A549 (cell line): ENCODE measurements around the gene HOOK2. TPM values are rescaled to one million over a fixed set of nuclear protein-coding genes. Genes with fewer than 3 reads are reported as not detected.
A peak's percentile ranks its signal among the peaks of the same experiment; 100 is the strongest.

Experiments
- ATAC-seq, 2 experiments: fragments of 200-7000 bp in 1 of 2; fragments of >200 bp in 1 of 2; cut with Nextera tagmentation in 1 of 2; cut with Tn5 transposase in 1 of 2; 3 replicates each; pipeline versions ENCODE4 v1.8.0 to v1.9.1; 2018 to 2020; ENCODE audit warnings: mild to moderate bottlenecking in 1 of 2, moderate library complexity in 1 of 2
- CTCF ChIA-PET: fragments of 300-600 bp; sonication (Branson Sonifier 250); formaldehyde crosslinking; extraction: SDS; loops from one replicate; lab custom pipeline; 2021; ENCODE audit warnings: antibody characterized with exemption, inconsistent platforms; lab: Yijun Ruan, JAX
- POLR2A ChIA-PET: fragments of 350-600 bp; formaldehyde crosslinking; extraction: SDS; loops from one replicate; lab custom pipeline; 2021; ENCODE audit warnings: antibody characterized with exemption, inconsistent platforms; lab: Yijun Ruan, JAX
- DNase-seq, 2 experiments: peaks; one replicate each; pipeline versions ENCODE4 v3.0.0 to v3.0.0-alpha.2; 2011 to 2016; ENCODE audit warnings: low read depth in 1 of 2, low spot score in 1 of 2
- FAIRE-seq: peaks from 2 replicates; lab custom pipeline; 2011; peaks lifted over from hg19 to GRCh38; lab: Jason Lieb, UNC
- H3K27ac ChIP-seq, 2 experiments: fragments of >200 bp; sonication (Bioruptor Twin); formaldehyde crosslinking; 3 replicates each; pipeline ENCODE4 v1.5.1; 2016 to 2017
- H3K4me1 ChIP-seq: fragments of >200 bp; sonication (Bioruptor Twin); formaldehyde crosslinking; 3 replicates; pipeline ENCODE4 v1.6.1; 2016
- H3K4me2 ChIP-seq: fragments of >200 bp; sonication (Bioruptor Twin); formaldehyde crosslinking; 3 replicates; pipeline ENCODE4 v1.6.1; 2016
- H3K4me3 ChIP-seq: fragments of >200 bp; sonication (Bioruptor Twin); formaldehyde crosslinking; 3 replicates; pipeline ENCODE4 v1.5.1; 2016
- H3K9me3 ChIP-seq: fragments of >200 bp; sonication (Bioruptor Twin); formaldehyde crosslinking; 3 replicates; pipeline ENCODE4 v1.6.1; 2016
- ATOH8 ChIP-seq: fragments of 250-450 bp; sonication (Bioruptor Pico); IDR thresholded peaks from 2 replicates; pipeline ENCODE4 v1.5.0; 2020; ENCODE audit warnings: low read depth, mild to moderate bottlenecking, moderate library complexity
- CEBPB ChIP-seq, 2 experiments: fragments of >200 bp in 1 of 2; sonication (Bioruptor Twin) in 1 of 2; formaldehyde crosslinking in 1 of 2; IDR thresholded peaks; 2 replicates each; pipeline ENCODE4 v1.6.1; 2012 to 2016
- CHD2 ChIP-seq: fragments of 150-350 bp; IDR thresholded peaks from 2 replicates; pipeline ENCODE4 v1.6.1; 2014; ENCODE audit warnings: low read length; ENCODE audit not compliant: partially characterized antibody
- CHD4 ChIP-seq: fragments of 200-600 bp; sonication (generic); IDR thresholded peaks from 2 replicates; pipeline ENCODE4 v1.6.1; 2016; ENCODE audit warnings: antibody characterized with exemption, mild to moderate bottlenecking, borderline replicate concordance
- EHF ChIP-seq: fragments of 250-450 bp; sonication (Bioruptor Pico); IDR thresholded peaks from 2 replicates; pipeline ENCODE4 v1.5.0; 2020; ENCODE audit warnings: mild to moderate bottlenecking
- EHMT2 ChIP-seq: fragments of 200-600 bp; sonication (generic); IDR thresholded peaks from 2 replicates; pipeline ENCODE4 v1.6.1; 2016; ENCODE audit warnings: antibody characterized with exemption, low read depth, mild to moderate bottlenecking, moderate library complexity
- EP300 ChIP-seq, 2 experiments: fragments of >200 bp; sonication (Bioruptor Twin); formaldehyde crosslinking; IDR thresholded peaks; 2 replicates in 1 of 2; 3 replicates in 1 of 2; pipeline ENCODE4 v1.6.1; 2016 to 2017
- FOSL2 ChIP-seq, 2 experiments: fragments of 450-650 bp in 1 of 2; fragments of >200 bp in 1 of 2; sonication (Bioruptor Twin) in 1 of 2; formaldehyde crosslinking; IDR thresholded peaks; 2 replicates each; pipeline versions ENCODE4 v1.5.0 to v1.6.1; 2016 to 2020; ENCODE audit warnings: mild to moderate bottlenecking in 1 of 2, moderate library complexity in 1 of 2
- GATA3 ChIP-seq: IDR thresholded peaks from 2 replicates; pipeline ENCODE4 v1.6.1; 2012; ENCODE audit warnings: borderline replicate concordance
- HES2 ChIP-seq: fragments of >200 bp; sonication (Bioruptor Twin); formaldehyde crosslinking; IDR thresholded peaks from 2 replicates; pipeline ENCODE4 v1.6.1; 2016
- HEYL ChIP-seq: fragments of 250-450 bp; sonication (Bioruptor Pico); IDR thresholded peaks from 2 replicates; pipeline ENCODE4 v1.8.0; 2021; ENCODE audit warnings: mild to moderate bottlenecking, moderate library complexity
- HOXA7 ChIP-seq: fragments of 250-450 bp; sonication (Bioruptor Pico); IDR thresholded peaks from 2 replicates; pipeline ENCODE4 v1.5.0; 2020; ENCODE audit warnings: mild to moderate bottlenecking, moderate library complexity
- HOXB13 ChIP-seq: fragments of 250-450 bp; sonication (Bioruptor Pico); IDR thresholded peaks from 2 replicates; pipeline ENCODE4 v1.5.0; 2020; ENCODE audit warnings: low read depth, mild to moderate bottlenecking, moderate library complexity
- JUN ChIP-seq, 2 experiments: fragments of >200 bp; sonication (Bioruptor Twin); formaldehyde crosslinking; IDR thresholded peaks; 2 replicates in 1 of 2; 3 replicates in 1 of 2; pipeline ENCODE4 v1.6.1; 2016 to 2017
- KDM1A ChIP-seq: fragments of 200-600 bp; sonication (generic); IDR thresholded peaks from 2 replicates; pipeline ENCODE4 v1.6.1; 2016; ENCODE audit warnings: low read depth, mild to moderate bottlenecking
- KDM5A ChIP-seq: fragments of 200-600 bp; sonication (generic); IDR thresholded peaks from 2 replicates; pipeline ENCODE4 v1.6.1; 2016; ENCODE audit warnings: antibody characterized with exemption, mild to moderate bottlenecking
- MAFK ChIP-seq: fragments of 450-650 bp; IDR thresholded peaks from 2 replicates; pipeline ENCODE4 v1.6.1; 2014; ENCODE audit not compliant: partially characterized antibody
- NFE2L2 ChIP-seq: fragments of 150-350 bp; conservative IDR thresholded peaks from 2 replicates; pipeline ENCODE4 v1.6.1; 2014; ENCODE audit warnings: low read length
- NR3C1 ChIP-seq: fragments of >200 bp; sonication (Bioruptor Twin); formaldehyde crosslinking; IDR thresholded peaks from 3 replicates; pipeline ENCODE4 v1.6.1; 2017
- PHF8 ChIP-seq: fragments of 200-600 bp; sonication (generic); IDR thresholded peaks from 2 replicates; pipeline ENCODE4 v1.6.1; 2016; ENCODE audit warnings: low read depth, mild to moderate bottlenecking, antibody characterized with exemption, moderate library complexity, borderline replicate concordance
- RAD21 ChIP-seq, 2 experiments: fragments of >200 bp in 1 of 2; sonication (Bioruptor Twin) in 1 of 2; formaldehyde crosslinking in 1 of 2; IDR thresholded peaks in 1 of 2; conservative IDR thresholded peaks in 1 of 2; 2 replicates in 1 of 2; 3 replicates in 1 of 2; pipeline ENCODE4 v1.6.1; 2012 to 2018; ENCODE audit warnings: inconsistent platforms in 1 of 2
- RCOR1 ChIP-seq: fragments of 150-350 bp; IDR thresholded peaks from 2 replicates; pipeline ENCODE4 v1.6.1; 2014; ENCODE audit warnings: antibody characterized with exemption, low read length, low read depth
- REST ChIP-seq: fragments of 200-600 bp; sonication (generic); IDR thresholded peaks from 2 replicates; pipeline ENCODE4 v1.6.1; 2016; ENCODE audit warnings: antibody characterized with exemption, mild to moderate bottlenecking, moderate library complexity
- RFX5 ChIP-seq: fragments of 450-650 bp; IDR thresholded peaks from 2 replicates; pipeline ENCODE4 v1.7.1; 2014; ENCODE audit warnings: antibody characterized with exemption, mild to moderate bottlenecking, moderate library complexity
- SMC3 ChIP-seq: fragments of >200 bp; sonication (Bioruptor Twin); formaldehyde crosslinking; IDR thresholded peaks from 3 replicates; pipeline ENCODE4 v1.6.1; 2018; ENCODE audit warnings: inconsistent platforms
- SREBF2 ChIP-seq: fragments of 450-650 bp; IDR thresholded peaks from 2 replicates; pipeline ENCODE4 v1.6.1; 2014; ENCODE audit warnings: mild to moderate bottlenecking, moderate library complexity
- TFCP2L1 ChIP-seq: fragments of 250-450 bp; sonication (Bioruptor Pico); IDR thresholded peaks from 2 replicates; pipeline ENCODE4 v1.5.0; 2021; ENCODE audit warnings: mild to moderate bottlenecking
- TP53 ChIP-seq: fragments of 250-450 bp; sonication (Bioruptor Pico); IDR thresholded peaks from 2 replicates; pipeline ENCODE4 v1.5.0; 2021; ENCODE audit warnings: mild to moderate bottlenecking, moderate library complexity
- USF2 ChIP-seq: fragments of 450-650 bp; IDR thresholded peaks from 2 replicates; pipeline ENCODE4 v1.6.1; 2014; ENCODE audit warnings: antibody characterized with exemption
- ZFP36 ChIP-seq: fragments of 450-650 bp; IDR thresholded peaks from 2 replicates; pipeline ENCODE4 v1.6.1; 2014; ENCODE audit warnings: borderline replicate concordance; ENCODE audit not compliant: partially characterized antibody
- ZNF302 ChIP-seq: fragments of 250-450 bp; sonication (Bioruptor Pico); IDR thresholded peaks from 2 replicates; pipeline ENCODE4 v1.9.0; 2021; ENCODE audit warnings: inconsistent platforms, mild to moderate bottlenecking, moderate library complexity
- ZSCAN20 ChIP-seq: fragments of 250-450 bp; sonication (Bioruptor Pico); IDR thresholded peaks from 2 replicates; pipeline ENCODE4 v1.8.0; 2022; ENCODE audit warnings: mild to moderate bottlenecking, moderate library complexity
- WGBS: methylation state at CpG from one replicate; pipeline ENCODE4 v1.1.6; 2017; ENCODE audit errors: missing lambda C conversion rate; 5-methylcytosine and 5-hydroxymethylcytosine counted together
- polyA plus RNA-seq, 4 experiments: library from polyadenylated mRNA; depleted of rRNA in 3 of 4; stranded (reverse); fragments of >200 nt; fragmentation: RNase III in 1 of 4; extraction: RNeasy Plus Mini Kit Qiagen cat#74134 plus additional on column Dnase treatment in 1 of 4; gene quantifications; 2 replicates in 3 of 4; 3 replicates in 1 of 4; pipeline ENCODE4 v1.2.3, GENCODE V29; 2011 to 2017
- TF ChIP-seq, protein P1 (sequence below): fragments of 150-350 bp; IDR thresholded peaks from 2 replicates; pipeline ENCODE4 v1.6.1; 2014; ENCODE audit warnings: low read depth, mild to moderate bottlenecking, low read length

Gene HOOK2
- polyA plus RNA-seq, 2 of the 4 experiments (the other 2 are of a cell fraction) = 8.3 to 21.5 TPM

DNA sequence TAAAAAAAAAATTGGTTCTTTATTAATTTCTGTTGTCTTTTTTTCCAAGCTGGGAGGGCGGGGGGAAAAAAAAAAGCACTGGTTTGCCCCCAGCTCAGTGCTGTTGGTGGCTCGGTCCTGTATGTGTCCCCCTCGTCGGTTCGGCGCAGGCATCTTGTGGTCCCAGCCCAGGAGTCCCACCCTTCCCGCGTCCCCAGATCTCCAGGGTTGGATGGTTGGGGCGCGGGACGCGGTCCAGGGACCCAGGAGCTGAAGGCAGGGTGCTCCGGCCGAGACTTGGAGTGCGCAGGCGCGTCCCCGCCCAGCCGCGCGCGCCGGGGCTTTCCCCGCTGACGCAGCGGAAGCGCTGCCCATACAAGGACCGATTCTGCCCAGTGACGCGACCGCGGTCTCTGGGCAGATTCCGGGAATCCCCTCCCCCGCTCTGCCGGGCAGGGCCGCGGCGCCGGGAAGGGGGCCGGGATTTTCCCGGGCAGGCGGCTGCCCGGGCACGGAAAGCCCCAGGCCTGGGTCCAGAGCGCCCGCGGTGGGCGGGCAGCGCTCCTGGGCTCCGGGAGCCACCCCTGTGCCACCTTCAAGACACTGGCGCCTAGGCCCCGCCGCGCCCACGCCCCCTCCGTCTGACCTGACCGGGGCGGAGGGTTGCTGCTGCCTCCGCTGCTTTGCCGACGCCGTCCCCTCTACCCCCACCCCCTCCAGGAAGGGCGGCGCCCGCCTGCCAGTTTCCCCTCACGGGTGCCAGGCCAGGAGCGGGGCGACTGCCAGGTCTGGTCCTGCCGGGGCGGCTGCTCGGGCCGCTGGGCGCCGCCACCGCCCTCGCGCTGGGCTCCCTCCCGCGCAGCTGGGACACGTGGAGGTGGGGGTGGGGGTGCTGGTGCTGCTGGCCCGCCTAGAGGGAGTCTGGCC is 18.2 kb upstream of the HOOK2 start:
- DNase-seq (peak; percentile 78 to 88), FAIRE-seq (no peak), ATAC-seq (peak; percentile 16 to 23; a peak in 5 of 6 replicates)
- POLR2A ChIA-PET = interaction anchor here (1.5 to 6.5 kb wide), 4 partner anchors 11 to 56 kb away, joined by 3 to 122 read pairs (median 30); partner anchors contain the start of gene GET3
- H3K4me1 ChIP-seq = peaks cover 35% of the 10 kb centered on the region
- CTCF ChIA-PET = interaction anchor here (0.6 to 17.4 kb wide), 6 partner anchors 11 to 65 kb away, joined by 4 to 901 read pairs (median 18); partner anchors contain the start of genes HOOK2 and RNASEH2A
- WGBS = under 1% methylated on average over 14 of the region's 81 CpGs
- H3K9me3 ChIP-seq = no peaks in the 10 kb centered on the region
- H3K4me2 ChIP-seq = peak overlapping the region; percentile 86
- peak overlapping the region; percentile 96 to 99 for H3K27ac ChIP-seq
- H3K4me3 ChIP-seq = peak overlapping the region; percentile 92
- TF ChIP-seq HOXB13 (no peak), REST (peak; percentile 35; the same call in 1 of the 2 replicates), FOSL2 (IDR thresholded peaks at IDR 0.05) (no peak), FOSL2 (CRISPR knock-in tag; IDR thresholded peaks at IDR 0.05) (peak; percentile 50), TP53 (CRISPR knock-in tag) (peak; percentile 98), HOXA7 (CRISPR knock-in tag) (peak; percentile 99), RAD21 (conservative IDR thresholded peaks at IDR 0.05 in 1 of 2, IDR thresholded peaks at IDR 0.05 in 1 of 2) (no peak), GATA3 (peak; percentile 26; the same call in 1 of the 2 replicates), MAFK (no peak), KDM5A (no peak), HES2 (no peak), CHD4 (no peak), RFX5 (peak; percentile 87), ZNF302 (CRISPR knock-in tag) (no peak), PHF8 (no peak), EHF (CRISPR knock-in tag) (peak; percentile 66), SREBF2 (no peak), NR3C1 (no peak), NFE2L2 (no peak; the same call in 1 of the 2 replicates), SMC3 (peak; percentile 16; the same call in 1 of the 3 replicates), RCOR1 (no peak), HEYL (CRISPR knock-in tag) (no peak), JUN (IDR thresholded peaks at IDR 0.05) (peak; percentile 94 to 96; a peak in 4 of 5 replicates), KDM1A (no peak), CEBPB (IDR thresholded peaks at IDR 0.05) (no peak), ZSCAN20 (CRISPR knock-in tag) (no peak), ZFP36 (peak; percentile 64), ATOH8 (CRISPR knock-in tag) (peak; percentile 43; the same call in 1 of the 2 replicates), CHD2 (peak; percentile 72), EP300 (IDR thresholded peaks at IDR 0.05) (0 out of 5 replicates have a peak, but pooled peaks of 1 of the 2 experiments have one; percentile 6), USF2 (no peak), TFCP2L1 (CRISPR knock-in tag) (peak; percentile 99), EHMT2 (no peak)
- TF ChIP-seq, protein P1, sequence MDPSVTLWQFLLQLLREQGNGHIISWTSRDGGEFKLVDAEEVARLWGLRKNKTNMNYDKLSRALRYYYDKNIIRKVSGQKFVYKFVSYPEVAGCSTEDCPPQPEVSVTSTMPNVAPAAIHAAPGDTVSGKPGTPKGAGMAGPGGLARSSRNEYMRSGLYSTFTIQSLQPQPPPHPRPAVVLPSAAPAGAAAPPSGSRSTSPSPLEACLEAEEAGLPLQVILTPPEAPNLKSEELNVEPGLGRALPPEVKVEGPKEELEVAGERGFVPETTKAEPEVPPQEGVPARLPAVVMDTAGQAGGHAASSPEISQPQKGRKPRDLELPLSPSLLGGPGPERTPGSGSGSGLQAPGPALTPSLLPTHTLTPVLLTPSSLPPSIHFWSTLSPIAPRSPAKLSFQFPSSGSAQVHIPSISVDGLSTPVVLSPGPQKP = peak; percentile 99
